NB4 (cell line): ENCODE measurements around the gene ZP1.

Experiments
- POLR2A ChIP-seq: IDR thresholded peaks from 2 replicates; pipeline ENCODE4 v1.6.1; 2011; ENCODE audit warnings: mild to moderate bottlenecking; ENCODE audit not compliant: insufficient read length; ENCODE audit errors: extremely low read depth
- TF ChIP-seq, protein P1 (sequence below): IDR thresholded peaks from one replicate; pipeline ENCODE4 v1.5.1; 2012; ENCODE audit warnings: low read depth, low read length
- TF ChIP-seq, protein P2 (sequence below): IDR thresholded peaks from 2 replicates; pipeline ENCODE4 v1.6.1; 2011; ENCODE audit warnings: low read depth, low read length

DNA sequence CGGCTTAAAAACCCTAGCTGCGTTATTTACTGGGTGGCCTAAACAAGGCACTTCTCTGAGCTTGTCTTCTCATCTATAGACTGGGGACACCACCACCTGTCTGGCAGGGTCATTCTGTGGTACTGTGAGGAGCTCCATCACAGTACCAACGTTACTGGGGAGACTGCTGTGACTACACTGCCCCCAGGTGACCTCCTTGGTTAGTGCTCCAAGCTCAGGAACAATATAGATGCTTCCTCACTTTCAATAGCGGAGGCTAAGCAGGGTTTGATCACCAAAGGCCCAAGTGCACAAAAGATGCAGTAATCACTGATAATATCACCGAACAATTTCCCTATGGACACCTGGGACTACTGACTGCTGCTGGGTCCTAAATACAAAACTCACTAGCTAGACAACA is 20.2 kb downstream of the ZP1 start:
- TF ChIP-seq, protein P1, sequence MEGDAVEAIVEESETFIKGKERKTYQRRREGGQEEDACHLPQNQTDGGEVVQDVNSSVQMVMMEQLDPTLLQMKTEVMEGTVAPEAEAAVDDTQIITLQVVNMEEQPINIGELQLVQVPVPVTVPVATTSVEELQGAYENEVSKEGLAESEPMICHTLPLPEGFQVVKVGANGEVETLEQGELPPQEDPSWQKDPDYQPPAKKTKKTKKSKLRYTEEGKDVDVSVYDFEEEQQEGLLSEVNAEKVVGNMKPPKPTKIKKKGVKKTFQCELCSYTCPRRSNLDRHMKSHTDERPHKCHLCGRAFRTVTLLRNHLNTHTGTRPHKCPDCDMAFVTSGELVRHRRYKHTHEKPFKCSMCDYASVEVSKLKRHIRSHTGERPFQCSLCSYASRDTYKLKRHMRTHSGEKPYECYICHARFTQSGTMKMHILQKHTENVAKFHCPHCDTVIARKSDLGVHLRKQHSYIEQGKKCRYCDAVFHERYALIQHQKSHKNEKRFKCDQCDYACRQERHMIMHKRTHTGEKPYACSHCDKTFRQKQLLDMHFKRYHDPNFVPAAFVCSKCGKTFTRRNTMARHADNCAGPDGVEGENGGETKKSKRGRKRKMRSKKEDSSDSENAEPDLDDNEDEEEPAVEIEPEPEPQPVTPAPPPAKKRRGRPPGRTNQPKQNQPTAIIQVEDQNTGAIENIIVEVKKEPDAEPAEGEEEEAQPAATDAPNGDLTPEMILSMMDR: peak; percentile 63
- TF ChIP-seq POLR2A: no peak
- TF ChIP-seq, protein P2, sequence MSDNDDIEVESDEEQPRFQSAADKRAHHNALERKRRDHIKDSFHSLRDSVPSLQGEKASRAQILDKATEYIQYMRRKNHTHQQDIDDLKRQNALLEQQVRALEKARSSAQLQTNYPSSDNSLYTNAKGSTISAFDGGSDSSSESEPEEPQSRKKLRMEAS: 0 out of 2 replicates have a peak, but pooled peaks have one; percentile 27
